HepG2 (cell line): ENCODE data around the gene MACROD2. TPM values are rescaled to one million over a fixed set of nuclear protein-coding genes. Genes with fewer than 3 reads are reported as not detected.

Experiments
- ATAC-seq: fragments of 200-7000 bp; cut with Tn5 transposase; 3 replicates; pipeline ENCODE4 v1.9.1; 2020; ENCODE audit warnings: mild to moderate bottlenecking, moderate library complexity
- BruUV-seq: library from RNA; stranded (reverse); fragments of 400-500 nt; replicated peaks from 2 replicates; lab custom pipeline; 2021; lab: Mats Ljungman, UMichigan
- CTCF ChIA-PET: fragments of 300-600 bp; formaldehyde crosslinking; extraction: SDS; loops from one replicate; lab custom pipeline; 2021; ENCODE audit warnings: low total read pairs, inconsistent platforms, low intra/inter-chr PET ratio; lab: Yijun Ruan, JAX
- POLR2A ChIA-PET: fragments of 350-600 bp; sonication (Branson Sonifier 250); formaldehyde crosslinking; loops from one replicate; lab custom pipeline; 2020; ENCODE audit warnings: antibody characterized with exemption, inconsistent platforms; lab: Yijun Ruan, JAX
- DNase-seq: peaks from one replicate; pipeline ENCODE4 v3.0.0-alpha.2; 2015; ENCODE audit warnings: low spot score
- FAIRE-seq: peaks from 3 replicates; lab custom pipeline; 2011; peaks lifted over from hg19 to GRCh38; lab: Jason Lieb, UNC
- H2AFZ ChIP-seq: one replicate; pipeline ENCODE4 v1.6.1; 2011; ENCODE audit warnings: low read length, inconsistent platforms
- H3K27ac ChIP-seq: fragments of 300-600 bp; 3 replicates; pipeline ENCODE4 v1.8.0; 2011; ENCODE audit warnings: mixed run types, mild to moderate bottlenecking, mixed read lengths, low read length, inconsistent platforms; ENCODE audit not compliant: insufficient read depth; ENCODE audit errors: extremely low read length
- H3K27me3 ChIP-seq, 2 experiments: fragments of 200-600 bp in 1 of 2; 2 replicates in 1 of 2; 3 replicates in 1 of 2; pipeline versions ENCODE4 v1.6.0 to v1.8.0; 2011; ENCODE audit warnings: low read length in 2 of 2, mild to moderate bottlenecking in 2 of 2, moderate library complexity in 2 of 2, inconsistent platforms in 1 of 2; ENCODE audit not compliant: insufficient read depth in 2 of 2, control insufficient read depth in 1 of 2
- H3K36me3 ChIP-seq, 2 experiments: fragments of 200-600 bp in 1 of 2; replicated peaks in 1 of 2; 2 replicates in 1 of 2; 3 replicates in 1 of 2; pipeline versions ENCODE4 v1.5.1 to v1.8.0; 2011; ENCODE audit warnings: low read length in 2 of 2, inconsistent platforms in 1 of 2; ENCODE audit not compliant: insufficient read depth in 2 of 2, control insufficient read depth in 1 of 2
- H3K4me1 ChIP-seq: 2 replicates; pipeline ENCODE4 v1.5.1; 2012; ENCODE audit warnings: low read length, inconsistent platforms; ENCODE audit not compliant: insufficient read depth
- H3K4me2 ChIP-seq: 2 replicates; pipeline ENCODE4 v1.6.0; 2011; ENCODE audit warnings: low read depth, low read length, inconsistent platforms
- H3K4me3 ChIP-seq, 3 experiments: fragments of 200-600 bp in 1 of 3; sonication (generic), shearing (Covaris generic) in 1 of 3; replicated peaks in 1 of 3; 2 replicates each; pipeline ENCODE4 v1.5.1; 2011 to 2016; ENCODE audit warnings: low read length in 3 of 3, inconsistent platforms in 2 of 3, low read depth in 2 of 3, mild to moderate bottlenecking in 2 of 3, control low read depth in 1 of 3, mixed read lengths in 1 of 3; ENCODE audit not compliant: insufficient read depth in 1 of 3
- H3K79me2 ChIP-seq: one replicate; pipeline ENCODE4 v1.6.1; 2011; ENCODE audit warnings: low read length, inconsistent platforms; ENCODE audit not compliant: insufficient read depth
- H3K9ac ChIP-seq: 2 replicates; pipeline ENCODE4 v1.6.0; 2011; ENCODE audit warnings: mild to moderate bottlenecking, low read depth, low read length, inconsistent platforms; ENCODE audit not compliant: insufficient read depth
- H3K9me3 ChIP-seq: 2 replicates; pipeline ENCODE4 v1.5.1; 2012; ENCODE audit warnings: mild to moderate bottlenecking, low read length
- H4K20me1 ChIP-seq: 2 replicates; pipeline ENCODE4 v1.6.0; 2011; ENCODE audit warnings: inconsistent platforms, mild to moderate bottlenecking, low read length, moderate library complexity; ENCODE audit not compliant: insufficient read depth
- ARNT ChIP-seq: fragments of 450-650 bp; IDR thresholded peaks from 2 replicates; pipeline ENCODE4 v1.6.1; 2017
- ATF7 ChIP-seq, 2 experiments: fragments of 450-650 bp in 1 of 2; sonication (generic) in 1 of 2; formaldehyde crosslinking in 1 of 2; IDR thresholded peaks; 2 replicates each; pipeline versions ENCODE4 v1.4.0 to v1.6.1; 2016 to 2020; ENCODE audit warnings: antibody characterized with exemption in 1 of 2, mild to moderate bottlenecking in 1 of 2, missing genetic modification reagents in 1 of 2
- CAMTA2 ChIP-seq: sonication (generic); formaldehyde crosslinking; IDR thresholded peaks from 2 replicates; pipeline ENCODE4 v1.4.0; 2020; ENCODE audit warnings: mild to moderate bottlenecking, missing genetic modification reagents, borderline replicate concordance
- EED ChIP-seq: sonication (generic); formaldehyde crosslinking; IDR thresholded peaks from 2 replicates; pipeline ENCODE4 v1.5.0; 2020; ENCODE audit warnings: mild to moderate bottlenecking, missing genetic modification reagents
- FOXA3 ChIP-seq: IDR thresholded peaks from 2 replicates; pipeline ENCODE4 v1.6.1; 2016; ENCODE audit warnings: missing genetic modification reagents, missing compliant biosample characterization
- MAFK ChIP-seq, 2 experiments: IDR thresholded peaks in 1 of 2; conservative IDR thresholded peaks in 1 of 2; 2 replicates each; pipeline ENCODE4 v1.6.1; 2011; ENCODE audit warnings: improper control_type of control experiment in 2 of 2, low read length in 2 of 2
- MBNL3 ChIP-seq: fragments of 250-450 bp; sonication (Bioruptor Pico); conservative IDR thresholded peaks from 2 replicates; pipeline ENCODE4 v1.8.0; 2022; ENCODE audit warnings: mild to moderate bottlenecking, inconsistent platforms
- REXO4 ChIP-seq: sonication (generic); formaldehyde crosslinking; IDR thresholded peaks from 2 replicates; pipeline ENCODE4 v1.8.0; 2022; ENCODE audit warnings: missing genetic modification reagents, mild to moderate bottlenecking, borderline replicate concordance
- RFX1 ChIP-seq: fragments of 450-650 bp; IDR thresholded peaks from 2 replicates; pipeline ENCODE4 v1.6.1; 2017
- SP140L ChIP-seq: sonication (generic); formaldehyde crosslinking; IDR thresholded peaks from 2 replicates; pipeline ENCODE4 v1.4.0; 2020; ENCODE audit warnings: missing genetic modification reagents, borderline replicate concordance
- TOPORS ChIP-seq: sonication (generic); formaldehyde crosslinking; IDR thresholded peaks from 2 replicates; pipeline ENCODE4 v1.8.0; 2023; ENCODE audit warnings: mild to moderate bottlenecking, missing genetic modification reagents
- ZBTB8A ChIP-seq: sonication (generic); formaldehyde crosslinking; IDR thresholded peaks from 2 replicates; pipeline ENCODE4 v1.4.0; 2020; ENCODE audit warnings: mild to moderate bottlenecking, low read depth, missing genetic modification reagents, borderline replicate concordance
- ZNF501 ChIP-seq: sonication (generic); formaldehyde crosslinking; IDR thresholded peaks from 2 replicates; pipeline ENCODE4 v1.5.1; 2020; ENCODE audit warnings: mild to moderate bottlenecking, moderate library complexity, missing genetic modification reagents
- ZNF512 ChIP-seq: sonication (generic); formaldehyde crosslinking; IDR thresholded peaks from 2 replicates; pipeline ENCODE4 v1.4.0; 2020; ENCODE audit warnings: mild to moderate bottlenecking, missing genetic modification reagents
- ZNF605 ChIP-seq: sonication (generic); formaldehyde crosslinking; IDR thresholded peaks from 2 replicates; pipeline ENCODE4 v1.8.0; 2022; ENCODE audit warnings: mild to moderate bottlenecking, missing genetic modification reagents
- ZNF772 ChIP-seq: sonication (generic); formaldehyde crosslinking; IDR thresholded peaks from 2 replicates; pipeline ENCODE4 v1.5.0; 2020; ENCODE audit warnings: mild to moderate bottlenecking, missing genetic modification reagents
- ZSCAN25 ChIP-seq: sonication (generic); formaldehyde crosslinking; IDR thresholded peaks from 2 replicates; pipeline ENCODE4 v1.8.0; 2022; ENCODE audit warnings: mild to moderate bottlenecking, missing genetic modification reagents
- WGBS: methylation state at CpG from one replicate; pipeline ENCODE4 v1.1.6; 2017; ENCODE audit warnings: low lambda C conversion rate; 5-methylcytosine and 5-hydroxymethylcytosine counted together
- in situ Hi-C: cut with HindIII; loops from 2 replicates; pipeline ENCODE4 v1.10.0; 2017; ENCODE audit warnings: low pct_unique_long_range_greater_than_20kb; ENCODE audit not compliant: extremely low pct_ligation_motif_present
- intact Hi-C: fragments of 100-400 bp; cut with micrococcal nuclease; formaldehyde crosslinking; loops from one replicate; pipeline ENCODE4 v1.10.0; 2022; ENCODE audit not compliant: unreplicated experiment
- polyA plus RNA-seq, 8 experiments: library from polyadenylated mRNA; depleted of rRNA in 3 of 8; stranded (reverse) in 7 of 8; unstranded in 1 of 8; fragments of >200 nt; fragmentation: Illumina TruSeq in 4 of 8; extraction: Trizol in 4 of 8; gene quantifications; 2 replicates each; pipeline versions ENCODE4 v1.2.1 to v1.2.3, GENCODE V29; 2011 to 2016; ENCODE audit warnings: low read depth in 4 of 8, missing spikeins in 1 of 8, mixed read lengths in 1 of 8; ENCODE audit not compliant: insufficient read depth in 1 of 8
- total RNA-seq, 5 experiments: library from RNA; depleted of rRNA; stranded (reverse); fragments of >200 nt; fragmentation: Illumina TruSeq; extraction: Trizol; gene quantifications; 2 replicates each; pipeline ENCODE4 v1.2.3, GENCODE V29; 2016; ENCODE audit warnings: low read depth in 1 of 5
- TF ChIP-seq, protein P1 (sequence below): sonication (generic); formaldehyde crosslinking; IDR thresholded peaks from 2 replicates; pipeline ENCODE4 v1.4.0; 2020; ENCODE audit warnings: missing genetic modification reagents
- TF ChIP-seq, protein P2 (sequence below): sonication (generic); formaldehyde crosslinking; IDR thresholded peaks from 2 replicates; pipeline ENCODE4 v1.4.0; 2020; ENCODE audit warnings: missing genetic modification reagents, low read depth, mild to moderate bottlenecking, borderline replicate concordance
- TF ChIP-seq, protein P3 (sequence below): sonication (generic); formaldehyde crosslinking; IDR thresholded peaks from 2 replicates; pipeline ENCODE4 v1.4.0; 2020; ENCODE audit warnings: mild to moderate bottlenecking, missing genetic modification reagents, borderline replicate concordance

The MACROD2 gene
- total and polyA plus RNA-seq, 2 of the 13 experiments (the other 11 are each of a cell fraction or from before 2014, with no cell fraction given): 0.13 to 0.51 TPM

DNA sequence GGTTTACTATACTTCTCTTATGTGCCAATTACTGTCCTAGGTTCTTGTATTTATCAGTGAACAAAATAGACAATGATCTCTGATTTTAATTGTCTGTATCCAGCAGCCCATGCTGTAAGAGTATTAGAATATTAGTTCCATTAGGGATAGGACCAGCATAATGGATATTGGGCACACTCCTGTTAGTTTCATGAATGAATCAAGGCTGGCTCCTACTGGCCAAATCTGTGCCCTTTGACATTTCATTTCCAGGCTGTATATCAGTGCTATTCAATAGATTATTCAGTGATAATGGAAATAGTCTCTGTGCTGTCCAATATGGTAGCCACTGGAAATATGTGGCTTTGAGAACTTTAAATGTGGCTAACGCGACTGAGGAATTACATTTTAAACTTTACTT, 1350.0 kb downstream of the MACROD2 start:
- H3K36me3 ChIP-seq: no peaks in the 10 kb centered on the region
- TF ChIP-seq, protein P1, sequence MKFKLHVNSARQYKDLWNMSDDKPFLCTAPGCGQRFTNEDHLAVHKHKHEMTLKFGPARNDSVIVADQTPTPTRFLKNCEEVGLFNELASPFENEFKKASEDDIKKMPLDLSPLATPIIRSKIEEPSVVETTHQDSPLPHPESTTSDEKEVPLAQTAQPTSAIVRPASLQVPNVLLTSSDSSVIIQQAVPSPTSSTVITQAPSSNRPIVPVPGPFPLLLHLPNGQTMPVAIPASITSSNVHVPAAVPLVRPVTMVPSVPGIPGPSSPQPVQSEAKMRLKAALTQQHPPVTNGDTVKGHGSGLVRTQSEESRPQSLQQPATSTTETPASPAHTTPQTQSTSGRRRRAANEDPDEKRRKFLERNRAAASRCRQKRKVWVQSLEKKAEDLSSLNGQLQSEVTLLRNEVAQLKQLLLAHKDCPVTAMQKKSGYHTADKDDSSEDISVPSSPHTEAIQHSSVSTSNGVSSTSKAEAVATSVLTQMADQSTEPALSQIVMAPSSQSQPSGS (CRISPR knock-in tag): no peak
- TF ChIP-seq FOXA3 (no peak), EED (CRISPR knock-in tag) (no peak), ZBTB8A (CRISPR knock-in tag) (no peak), MAFK (conservative IDR thresholded peaks at IDR 0.05 in 1 of 2, IDR thresholded peaks at IDR 0.05 in 1 of 2; ENCODE audit: low read length in 2 of 2) (no peak), ZNF501 (CRISPR knock-in tag) (no peak), CAMTA2 (CRISPR knock-in tag) (no peak), ZSCAN25 (CRISPR knock-in tag) (no peak), ZNF772 (CRISPR knock-in tag) (no peak), ZNF512 (CRISPR knock-in tag) (no peak), RFX1 (no peak), REXO4 (CRISPR knock-in tag) (no peak), ATF7 (IDR thresholded peaks at IDR 0.05) (no peak), ATF7 (CRISPR knock-in tag; IDR thresholded peaks at IDR 0.05) (no peak), ARNT (no peak), SP140L (no peak), ZNF605 (CRISPR knock-in tag) (no peak), TOPORS (no peak), MBNL3 (no peak)
- TF ChIP-seq, protein P2, sequence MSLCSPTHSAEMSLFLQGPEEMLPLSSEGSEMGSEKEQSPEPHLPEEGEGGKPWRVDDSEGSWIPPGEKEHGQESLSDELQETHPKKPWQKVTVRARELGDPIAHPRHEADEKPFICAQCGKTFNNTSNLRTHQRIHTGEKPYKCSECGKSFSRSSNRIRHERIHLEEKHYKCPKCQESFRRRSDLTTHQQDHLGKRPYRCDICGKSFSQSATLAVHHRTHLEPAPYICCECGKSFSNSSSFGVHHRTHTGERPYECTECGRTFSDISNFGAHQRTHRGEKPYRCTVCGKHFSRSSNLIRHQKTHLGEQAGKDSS (CRISPR knock-in tag): no peak
- TF ChIP-seq, protein P3, sequence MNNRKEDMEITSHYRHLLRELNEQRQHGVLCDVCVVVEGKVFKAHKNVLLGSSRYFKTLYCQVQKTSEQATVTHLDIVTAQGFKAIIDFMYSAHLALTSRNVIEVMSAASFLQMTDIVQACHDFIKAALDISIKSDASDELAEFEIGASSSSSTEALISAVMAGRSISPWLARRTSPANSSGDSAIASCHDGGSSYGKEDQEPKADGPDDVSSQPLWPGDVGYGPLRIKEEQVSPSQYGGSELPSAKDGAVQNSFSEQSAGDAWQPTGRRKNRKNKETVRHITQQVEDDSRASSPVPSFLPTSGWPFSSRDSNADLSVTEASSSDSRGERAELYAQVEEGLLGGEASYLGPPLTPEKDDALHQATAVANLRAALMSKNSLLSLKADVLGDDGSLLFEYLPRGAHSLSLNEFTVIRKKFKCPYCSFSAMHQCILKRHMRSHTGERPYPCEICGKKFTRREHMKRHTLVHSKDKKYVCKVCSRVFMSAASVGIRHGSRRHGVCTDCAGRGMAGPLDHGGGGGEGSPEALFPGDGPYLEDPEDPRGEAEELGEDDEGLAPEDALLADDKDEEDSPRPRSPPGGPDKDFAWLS (CRISPR knock-in tag): no peak
- no peaks in the 10 kb centered on the region; a peak in 1 of 5 replicates for H3K27me3 ChIP-seq
- FAIRE-seq: no peak
- ChIA-PET CTCF (no interaction called here), POLR2A (no interaction called here)
- H3K4me2 ChIP-seq: no peak overlapping the region
- H3K27ac ChIP-seq: no peak overlapping the region
- no peak overlapping the region for H3K9ac ChIP-seq
- WGBS: 60% methylated on average over 2 of the region's 2 CpGs
- no peaks in the 10 kb centered on the region for H4K20me1 ChIP-seq
- H2AFZ ChIP-seq: no peak overlapping the region
- peaks cover 88% of the 10 kb centered on the region for H3K9me3 ChIP-seq
- DNase-seq: no peak
- ATAC-seq: no peak
- intact Hi-C loops: no loop called here
- BruUV-seq: no TSS peak
- H3K4me1 ChIP-seq: no peaks in the 10 kb centered on the region
- H3K79me2 ChIP-seq: no peaks in the 10 kb centered on the region
- no peak overlapping the region for H3K4me3 ChIP-seq
- in situ Hi-C loops: no loop called here
